Natural killer cell (primary cell): Measurements from ENCODE around the gene TSC1. TPM values are rescaled to one million over a fixed set of nuclear protein-coding genes. Genes with fewer than 3 reads are reported as not detected.

Experiments
- ATAC-seq, 3 donors: fragments of 150-1000 bp in 2 of 3; fragments of 200-7000 bp in 1 of 3; cut with Tn5 transposase; 1 replicate in 1 of 3; 2 replicates in 2 of 3; pipeline ENCODE4 v1.10.0; 2021; ENCODE audit warnings: mild to moderate bottlenecking in 2 of 3, moderate library complexity in 2 of 3
- DNase-seq, 2 donors: peaks; one replicate each; pipeline versions ENCODE4 v3.0.0 to v3.0.0-alpha.2; 2013 to 2021; ENCODE audit warnings: mixed read lengths in 1 of 2
- H3K27ac ChIP-seq: one replicate; pipeline ENCODE4 v1.5.1; 2013; ENCODE audit warnings: mild to moderate bottlenecking, low read length
- H3K27me3 ChIP-seq: one replicate; pipeline ENCODE4 v1.6.1; 2013; ENCODE audit warnings: low read length; ENCODE audit not compliant: control insufficient read depth, insufficient read depth
- H3K36me3 ChIP-seq: one replicate; pipeline ENCODE4 v1.6.1; 2013; ENCODE audit warnings: low read length; ENCODE audit not compliant: control insufficient read depth, insufficient read depth
- H3K4me1 ChIP-seq: one replicate; pipeline ENCODE4 v1.6.1; 2013; ENCODE audit warnings: low read length; ENCODE audit not compliant: control insufficient read depth, insufficient read depth
- H3K4me3 ChIP-seq: one replicate; pipeline ENCODE4 v1.5.1; 2013; ENCODE audit warnings: low read length
- H3K9me3 ChIP-seq: one replicate; pipeline ENCODE4 v1.6.1; 2013; ENCODE audit warnings: low read length; ENCODE audit not compliant: control insufficient read depth, insufficient read depth
- H3K27ac Mint-ChIP-seq, 2 donors: one replicate each; pipeline ENCODE4 v1.8.0; 2022; ENCODE audit warnings: mild to moderate bottlenecking in 2 of 2, mixed read lengths in 2 of 2, moderate library complexity in 1 of 2
- H3K27me3 Mint-ChIP-seq, 2 donors: one replicate each; pipeline ENCODE4 v1.8.0; 2022; ENCODE audit warnings: low read depth in 2 of 2, mixed read lengths in 2 of 2
- H3K36me3 Mint-ChIP-seq: one replicate; pipeline ENCODE4 v1.8.0; 2022; ENCODE audit warnings: mixed read lengths
- H3K4me1 Mint-ChIP-seq, 2 donors: one replicate each; pipeline ENCODE4 v1.8.0; 2022; ENCODE audit warnings: mixed read lengths in 2 of 2
- H3K4me3 Mint-ChIP-seq: one replicate; pipeline ENCODE4 v1.8.0; 2022; ENCODE audit warnings: mild to moderate bottlenecking, moderate library complexity, mixed read lengths
- H3K9me3 Mint-ChIP-seq, 2 donors: one replicate each; pipeline ENCODE4 v1.8.0; 2022; ENCODE audit warnings: mixed read lengths in 2 of 2
- CTCF ChIP-seq: fragments of 200-600 bp; IDR thresholded peaks from one replicate; pipeline ENCODE4 v1.8.0; 2022; ENCODE audit warnings: antibody characterized with exemption
- WGBS: methylation state at CpG from one replicate; pipeline ENCODE4 v1.1.7; 2013; ENCODE audit warnings: missing lambda C conversion rate; ENCODE audit not compliant: insufficient coverage; 5-methylcytosine and 5-hydroxymethylcytosine counted together
- intact Hi-C: fragments of 100-400 bp; cut with micrococcal nuclease; formaldehyde crosslinking; loops from one replicate; pipeline ENCODE4 v1.14.2; 2022
- total RNA-seq, 4 donors: library from RNA; stranded (reverse); fragments of 120-200 nt in 1 of 4; gene quantifications; one replicate each; pipeline versions ENCODE4 v1.2.3 to v1.2.4, GENCODE V29; 2013 to 2022

The TSC1 gene
- total RNA-seq, 3 donors from 2014 or later (not counting 1 experiment from before 2014, with no cell fraction given) = 58.0 to 73.5 (median 63.3) TPM

DNA sequence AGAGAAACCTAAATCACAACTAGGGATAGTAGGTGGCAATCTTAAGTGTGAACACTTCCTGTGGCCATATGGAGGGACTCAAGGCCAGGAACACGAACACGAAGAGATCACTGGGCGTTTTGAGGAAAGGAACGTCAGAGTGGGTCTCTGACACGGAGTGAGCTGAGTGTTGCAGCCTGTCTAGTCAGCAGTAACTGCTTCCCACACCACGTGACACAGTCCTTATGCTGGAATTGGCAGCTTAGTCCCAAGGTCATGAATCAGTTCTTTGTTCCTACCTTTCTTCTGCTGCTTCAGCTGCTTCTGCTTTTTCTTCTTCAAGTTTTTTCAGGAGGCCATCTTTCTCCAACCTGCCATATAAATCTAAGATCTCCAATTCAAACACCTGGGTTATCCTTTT is 47.5 kb downstream of the TSC1 start:
- 96% methylated on average over 6 of the region's 6 CpGs for WGBS
- peaks cover 58% of the 10 kb centered on the region for H3K36me3 ChIP-seq
- H3K4me3 ChIP-seq = no peak overlapping the region
- ATAC-seq (no peak), DNase-seq (no peak)
- H3K4me1 ChIP-seq = peaks cover 7% of the 10 kb centered on the region
- no peak for TF ChIP-seq CTCF
- intact Hi-C loops = no loop called here
- H3K27me3 ChIP-seq = no peaks in the 10 kb centered on the region
- Mint-ChIP-seq H3K36me3 (peaks cover 32% of the 10 kb centered on the region), H3K4me3 (no peak overlapping the region), H3K4me1 (peaks cover 0 to 4% of the 10 kb centered on the region in 2 donors), H3K27ac (no peak overlapping the region), H3K27me3 (no peaks in the 10 kb centered on the region), H3K9me3 (no peaks in the 10 kb centered on the region)
- H3K27ac ChIP-seq = no peak overlapping the region
- no peaks in the 10 kb centered on the region for H3K9me3 ChIP-seq

- peaks cover 32% of the 10 kb centered on the region for H3K36me3 Mint-ChIP-seq
- no peak for ATAC-seq
These were observed 48.2 kb downstream of the TSC1 start for GRCh38 chr9:132896264-132896663.

GRCh38 chr9:132894862-132895835 is 49.3 kb downstream of the TSC1 start:
- WGBS = 90% methylated on average over 9 of the region's 9 CpGs
- peaks cover 32% of the 10 kb centered on the region for H3K36me3 Mint-ChIP-seq

More at GRCh38 chr9:132896264-132896663, 48.2 kb downstream of the TSC1 start:
- TF ChIP-seq CTCF = no peak
- H3K9me3 Mint-ChIP-seq = no peaks in the 10 kb centered on the region
- no peak overlapping the region for H3K4me3 Mint-ChIP-seq
- H3K27me3 ChIP-seq = no peaks in the 10 kb centered on the region
- no peak overlapping the region for H3K4me3 ChIP-seq
- DNase-seq = no peak
- no peaks in the 10 kb centered on the region for H3K9me3 ChIP-seq
- peaks cover under 1% of the 10 kb centered on the region for H3K4me1 ChIP-seq
- 95% methylated on average over 13 of the region's 13 CpGs for WGBS
- no peak overlapping the region for H3K27ac Mint-ChIP-seq
- H3K27ac ChIP-seq = no peak overlapping the region
- H3K36me3 ChIP-seq = peaks cover 55% of the 10 kb centered on the region
- intact Hi-C loops = no loop called here
- no peaks in the 10 kb centered on the region for H3K27me3 Mint-ChIP-seq
- H3K4me1 Mint-ChIP-seq = no peaks in the 10 kb centered on the region

More at GRCh38 chr9:132894862-132895835, 49.3 kb downstream of the TSC1 start:
- H3K27ac Mint-ChIP-seq = no peak overlapping the region
- H3K9me3 Mint-ChIP-seq = no peaks in the 10 kb centered on the region
- Histone ChIP-seq H3K27me3 (no peaks in the 10 kb centered on the region), H3K36me3 (peaks cover 44% of the 10 kb centered on the region), H3K4me1 (no peaks in the 10 kb centered on the region), H3K9me3 (no peaks in the 10 kb centered on the region), H3K27ac (no peak overlapping the region), H3K4me3 (no peak overlapping the region)
- intact Hi-C loops = no loop called here
- H3K27me3 Mint-ChIP-seq = no peaks in the 10 kb centered on the region
- DNase-seq = no peak
- no peak for ATAC-seq
- no peak for TF ChIP-seq CTCF
- H3K4me3 Mint-ChIP-seq = no peak overlapping the region
- no peaks in the 10 kb centered on the region for H3K4me1 Mint-ChIP-seq
